ENCODE results near the gene CATSPER3. TPM values are rescaled to one million over a fixed set of nuclear protein-coding genes. Genes with fewer than 3 reads are reported as not detected.

Gene CATSPER3
- total RNA-seq: under 1 TPM in 1 of 2 experiments, not detected in 1; 0.56 TPM
- polyA plus RNA-seq (2013, experiment 1 of 2): 0.32 TPM
- 0.71 TPM for polyA plus RNA-seq (2013, experiment 2 of 2)
- 0 to 0.80 (median 0.20) reads per million in 172 experiments for total RNA-seq

DNA sequence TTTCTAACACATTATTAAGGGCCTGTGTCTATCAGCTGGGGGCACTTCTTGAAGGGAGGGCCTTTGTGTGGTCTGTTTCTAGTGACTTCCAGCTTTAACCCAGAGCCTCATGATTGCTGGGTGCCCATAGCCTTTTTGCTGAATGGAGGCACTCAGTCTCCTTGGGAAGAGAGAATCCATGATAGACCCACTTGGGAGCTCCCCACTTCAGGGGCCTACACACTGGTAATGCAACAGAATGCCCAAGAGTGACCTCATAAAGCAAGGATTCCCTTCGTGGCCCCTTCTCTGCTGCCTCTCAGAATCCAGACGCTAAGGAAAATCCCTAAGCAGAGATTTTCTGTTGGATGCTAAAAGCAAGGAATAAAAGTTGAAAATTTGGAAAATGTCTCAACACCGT lies at the start of gene CATSPER3:
Gene CATSPER3 (plus strand): TSS at position 301 of the 400 bp plus-strand sequence. CDS start 85 bp downstream, at position 386.
- Mint-ChIP-seq H3K27ac (no peak within 1 kb of the TSS), H3K4me1 (ENCODE audit: low read depth) (peaks cover 38% of the 10 kb centered on the region), H3K4me3 (no peak within 1 kb of the TSS), H3K27me3 (no peaks in the 10 kb centered on the region), H3K9me3 (no peaks in the 10 kb centered on the region), H3K36me3 (ENCODE audit: low read depth) (peaks cover 23% of the 10 kb centered on the region)
- Histone ChIP-seq H3K27ac (ENCODE audit: low read depth in 1 of 2, low read length in 2 of 2) (no peak within 1 kb of the TSS), H3K36me3 (ENCODE audit: insufficient read depth, low read length) (peaks cover 7% of the 10 kb centered on the region), H3K9me3 (ENCODE audit: control insufficient read depth in 1 of 2, insufficient read depth in 1 of 2, low read length in 2 of 2) (no peaks in the 10 kb centered on the region), H3K4me1 (ENCODE audit: insufficient read depth, low read length) (peaks cover 19% of the 10 kb centered on the region), H3K27me3 (ENCODE audit: control insufficient read depth in 1 of 2, insufficient read depth in 2 of 2, low read length in 2 of 2) (no peaks in the 10 kb centered on the region), H3K4me3 (ENCODE audit: low read length) (no peak within 1 kb of the TSS)
- DNase-seq: no peak
- ChIA-PET POLR2A (no interaction called here), CTCF (no interaction called here)
- TF ChIP-seq, protein P1, sequence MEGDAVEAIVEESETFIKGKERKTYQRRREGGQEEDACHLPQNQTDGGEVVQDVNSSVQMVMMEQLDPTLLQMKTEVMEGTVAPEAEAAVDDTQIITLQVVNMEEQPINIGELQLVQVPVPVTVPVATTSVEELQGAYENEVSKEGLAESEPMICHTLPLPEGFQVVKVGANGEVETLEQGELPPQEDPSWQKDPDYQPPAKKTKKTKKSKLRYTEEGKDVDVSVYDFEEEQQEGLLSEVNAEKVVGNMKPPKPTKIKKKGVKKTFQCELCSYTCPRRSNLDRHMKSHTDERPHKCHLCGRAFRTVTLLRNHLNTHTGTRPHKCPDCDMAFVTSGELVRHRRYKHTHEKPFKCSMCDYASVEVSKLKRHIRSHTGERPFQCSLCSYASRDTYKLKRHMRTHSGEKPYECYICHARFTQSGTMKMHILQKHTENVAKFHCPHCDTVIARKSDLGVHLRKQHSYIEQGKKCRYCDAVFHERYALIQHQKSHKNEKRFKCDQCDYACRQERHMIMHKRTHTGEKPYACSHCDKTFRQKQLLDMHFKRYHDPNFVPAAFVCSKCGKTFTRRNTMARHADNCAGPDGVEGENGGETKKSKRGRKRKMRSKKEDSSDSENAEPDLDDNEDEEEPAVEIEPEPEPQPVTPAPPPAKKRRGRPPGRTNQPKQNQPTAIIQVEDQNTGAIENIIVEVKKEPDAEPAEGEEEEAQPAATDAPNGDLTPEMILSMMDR (IDR thresholded peaks at IDR 0.05): no peak
- no peak for ATAC-seq (ENCODE audit: poor library complexity)
- intact Hi-C loops (cut with DNase I, micrococcal nuclease): loop anchor here in 1 of 2 experiments (10.0 kb wide), 1 partner anchor 227 kb away; no protein-coding TSS in a partner anchor

DNA sequence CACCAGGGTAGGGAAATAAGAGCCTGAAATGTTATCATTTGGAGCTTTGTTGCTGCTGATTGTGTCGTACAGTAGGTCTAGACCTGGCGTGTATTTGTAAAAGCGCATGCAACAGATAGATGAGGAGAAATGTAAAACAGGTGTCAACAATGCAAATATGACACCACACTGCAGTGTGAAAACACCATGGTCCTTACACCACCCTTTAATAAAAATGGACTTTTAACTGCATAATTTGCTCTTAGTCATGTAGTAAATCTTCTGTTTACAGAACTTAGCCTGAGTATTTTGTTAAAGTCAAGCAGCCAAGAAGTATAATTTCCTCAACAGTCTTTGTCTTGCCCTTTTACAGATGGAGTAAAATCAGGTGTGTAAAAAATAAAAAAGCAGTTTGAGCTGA lies 48.8 kb upstream of the CATSPER3 start:
- intact Hi-C loops (cut with DNase I, micrococcal nuclease): loop anchor here in 1 of 2 experiments (5.0 kb wide), 2 partner anchors 273 to 413 kb away; no protein-coding TSS in a partner anchor
- H3K4me1 Mint-ChIP-seq (ENCODE audit: low read depth): peaks cover 12% of the 10 kb centered on the region
- CTCF ChIA-PET: interaction anchor here (1.0 kb wide), 1 partner anchor 14 kb away, joined by 3 read pairs; the partner anchor contains the start of gene PCBD2
- no peak overlapping the region for H3K27ac ChIP-seq (ENCODE audit: low read depth in 1 of 2, low read length in 2 of 2)
- no peaks in the 10 kb centered on the region for H3K27me3 ChIP-seq (ENCODE audit: control insufficient read depth in 1 of 2, insufficient read depth in 2 of 2, low read length in 2 of 2)
- POLR2A ChIA-PET: no interaction called here
- no peak overlapping the region for H3K27ac Mint-ChIP-seq
- ATAC-seq (ENCODE audit: poor library complexity): no peak
- TF ChIP-seq, protein P1 (IDR thresholded peaks at IDR 0.05): no peak
- peaks cover 54% of the 10 kb centered on the region for H3K36me3 Mint-ChIP-seq (ENCODE audit: low read depth)
- H3K27me3 Mint-ChIP-seq: no peaks in the 10 kb centered on the region
- H3K4me3 Mint-ChIP-seq: no peak overlapping the region
- H3K9me3 ChIP-seq (ENCODE audit: control insufficient read depth in 1 of 2, insufficient read depth in 1 of 2, low read length in 2 of 2): no peaks in the 10 kb centered on the region
- DNase-seq: no peak
- no peaks in the 10 kb centered on the region for H3K4me1 ChIP-seq (ENCODE audit: insufficient read depth, low read length)
- no peak overlapping the region for H3K4me3 ChIP-seq (ENCODE audit: low read length)
- H3K9me3 Mint-ChIP-seq: no peaks in the 10 kb centered on the region
- peaks cover 25% of the 10 kb centered on the region for H3K36me3 ChIP-seq (ENCODE audit: insufficient read depth, low read length)

DNA sequence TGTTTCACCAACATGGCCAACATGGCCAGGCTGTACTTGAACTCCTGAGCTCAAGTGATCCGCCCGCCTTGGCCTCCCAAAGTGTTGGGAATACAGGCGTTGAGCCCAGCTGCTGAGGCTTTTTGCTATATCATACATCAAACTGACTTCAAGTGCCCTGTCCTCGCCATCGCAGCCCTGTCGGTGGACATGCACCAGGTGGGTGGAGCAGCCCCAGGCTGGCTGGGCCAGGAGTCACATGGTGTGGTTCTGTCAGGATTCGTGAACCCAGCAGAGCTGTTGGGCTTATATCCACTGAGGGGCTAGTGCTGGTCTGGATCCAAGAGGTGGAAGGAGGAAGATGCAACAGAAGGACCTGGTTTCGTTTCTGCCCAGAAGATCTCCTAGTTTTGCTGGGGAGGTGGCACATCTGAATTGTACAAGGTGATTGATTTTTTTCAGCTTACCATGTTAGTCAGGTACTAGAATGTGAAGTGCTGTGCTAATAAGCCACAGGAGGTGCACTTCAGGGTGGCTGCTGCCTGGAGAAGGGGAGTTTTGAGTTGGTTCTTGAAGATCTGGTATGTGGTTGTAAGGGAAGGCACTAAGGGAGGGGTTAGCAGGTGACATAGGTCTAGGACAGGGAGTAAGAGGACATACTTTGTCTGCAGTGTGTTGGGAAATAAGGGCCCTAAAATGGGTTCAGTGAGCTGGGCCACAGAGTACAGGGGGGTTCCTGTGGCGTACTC lies 46.7 kb upstream of the CATSPER3 start:
- intact Hi-C loops (cut with DNase I, micrococcal nuclease): no loop called here
- Mint-ChIP-seq H3K27ac (no peak overlapping the region), H3K4me1 (ENCODE audit: low read depth) (peaks cover 12% of the 10 kb centered on the region), H3K36me3 (ENCODE audit: low read depth) (peaks cover 49% of the 10 kb centered on the region), H3K9me3 (no peaks in the 10 kb centered on the region), H3K4me3 (no peak overlapping the region), H3K27me3 (no peaks in the 10 kb centered on the region)
- no peak for DNase-seq
- ChIA-PET POLR2A (no interaction called here), CTCF (interaction anchor here (1.1 kb wide), 1 partner anchor 270 kb away, joined by 3 read pairs; no protein-coding TSS in a partner anchor)
- no peaks in the 10 kb centered on the region for H3K4me1 ChIP-seq (ENCODE audit: insufficient read depth, low read length)
- no peaks in the 10 kb centered on the region for H3K9me3 ChIP-seq (ENCODE audit: control insufficient read depth in 1 of 2, insufficient read depth in 1 of 2, low read length in 2 of 2)
- ATAC-seq (ENCODE audit: poor library complexity): no peak
- H3K27ac ChIP-seq (ENCODE audit: low read depth in 1 of 2, low read length in 2 of 2): no peak overlapping the region
- TF ChIP-seq, protein P1 (IDR thresholded peaks at IDR 0.05): no peak
- no peak overlapping the region for H3K4me3 ChIP-seq (ENCODE audit: low read length)
- no peaks in the 10 kb centered on the region for H3K27me3 ChIP-seq (ENCODE audit: control insufficient read depth in 1 of 2, insufficient read depth in 2 of 2, low read length in 2 of 2)
- H3K36me3 ChIP-seq (ENCODE audit: insufficient read depth, low read length): peaks cover 19% of the 10 kb centered on the region

All from CD4-positive, alpha-beta T cell (primary cell).